ENCODE data around the gene HDAC11. TPM values are rescaled to one million over a fixed set of nuclear protein-coding genes. Genes with fewer than 3 reads are reported as not detected.

The HDAC11 gene
- total RNA-seq, 2 experiments from 2014 or later = 1.8 to 2.0 TPM

DNA sequence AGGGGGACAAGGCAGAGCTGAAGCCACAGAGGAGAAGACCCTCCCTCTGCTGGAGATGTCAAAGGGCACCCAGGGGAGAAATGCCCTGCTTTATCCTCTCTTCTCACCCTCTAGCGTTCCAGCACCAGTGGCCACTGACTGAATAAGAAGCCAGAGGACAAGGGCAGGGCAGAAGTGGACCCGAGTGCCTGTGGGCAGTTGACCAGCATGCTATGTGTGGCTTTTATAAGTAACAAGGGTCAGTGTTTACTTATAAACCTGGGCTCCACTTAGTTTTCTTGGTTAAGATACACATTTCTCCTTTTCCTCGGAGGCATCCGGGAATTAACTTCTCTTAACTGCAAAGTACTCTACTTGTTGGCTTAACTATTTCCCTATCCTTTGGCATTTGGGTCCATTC lies 13.3 kb upstream of the HDAC11 start:
- Mint-ChIP-seq H3K4me1 (ENCODE audit: low read depth) (no peaks in the 10 kb centered on the region), H3K27me3 (peaks cover 1% of the 10 kb centered on the region), H3K9me3 (no peaks in the 10 kb centered on the region), H3K27ac (no peak overlapping the region), H3K36me3 (ENCODE audit: low read depth) (no peaks in the 10 kb centered on the region), H3K4me3 (no peak overlapping the region)
- ATAC-seq (no peak), DNase-seq (no peak)
- TF ChIP-seq, protein P1, sequence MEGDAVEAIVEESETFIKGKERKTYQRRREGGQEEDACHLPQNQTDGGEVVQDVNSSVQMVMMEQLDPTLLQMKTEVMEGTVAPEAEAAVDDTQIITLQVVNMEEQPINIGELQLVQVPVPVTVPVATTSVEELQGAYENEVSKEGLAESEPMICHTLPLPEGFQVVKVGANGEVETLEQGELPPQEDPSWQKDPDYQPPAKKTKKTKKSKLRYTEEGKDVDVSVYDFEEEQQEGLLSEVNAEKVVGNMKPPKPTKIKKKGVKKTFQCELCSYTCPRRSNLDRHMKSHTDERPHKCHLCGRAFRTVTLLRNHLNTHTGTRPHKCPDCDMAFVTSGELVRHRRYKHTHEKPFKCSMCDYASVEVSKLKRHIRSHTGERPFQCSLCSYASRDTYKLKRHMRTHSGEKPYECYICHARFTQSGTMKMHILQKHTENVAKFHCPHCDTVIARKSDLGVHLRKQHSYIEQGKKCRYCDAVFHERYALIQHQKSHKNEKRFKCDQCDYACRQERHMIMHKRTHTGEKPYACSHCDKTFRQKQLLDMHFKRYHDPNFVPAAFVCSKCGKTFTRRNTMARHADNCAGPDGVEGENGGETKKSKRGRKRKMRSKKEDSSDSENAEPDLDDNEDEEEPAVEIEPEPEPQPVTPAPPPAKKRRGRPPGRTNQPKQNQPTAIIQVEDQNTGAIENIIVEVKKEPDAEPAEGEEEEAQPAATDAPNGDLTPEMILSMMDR (IDR thresholded peaks at IDR 0.05) = no peak
- POLR2A ChIA-PET = interaction anchor here (1.0 kb wide), 1 partner anchor 12 kb away, joined by 4 read pairs; no protein-coding TSS in a partner anchor
- CTCF ChIA-PET = interaction anchor here (0.7 to 1.3 kb wide), 4 partner anchors 10 to 181 kb away, joined by 3 read pairs; no protein-coding TSS in a partner anchor
- intact Hi-C loops (cut with micrococcal nuclease) = no loop called here

DNA sequence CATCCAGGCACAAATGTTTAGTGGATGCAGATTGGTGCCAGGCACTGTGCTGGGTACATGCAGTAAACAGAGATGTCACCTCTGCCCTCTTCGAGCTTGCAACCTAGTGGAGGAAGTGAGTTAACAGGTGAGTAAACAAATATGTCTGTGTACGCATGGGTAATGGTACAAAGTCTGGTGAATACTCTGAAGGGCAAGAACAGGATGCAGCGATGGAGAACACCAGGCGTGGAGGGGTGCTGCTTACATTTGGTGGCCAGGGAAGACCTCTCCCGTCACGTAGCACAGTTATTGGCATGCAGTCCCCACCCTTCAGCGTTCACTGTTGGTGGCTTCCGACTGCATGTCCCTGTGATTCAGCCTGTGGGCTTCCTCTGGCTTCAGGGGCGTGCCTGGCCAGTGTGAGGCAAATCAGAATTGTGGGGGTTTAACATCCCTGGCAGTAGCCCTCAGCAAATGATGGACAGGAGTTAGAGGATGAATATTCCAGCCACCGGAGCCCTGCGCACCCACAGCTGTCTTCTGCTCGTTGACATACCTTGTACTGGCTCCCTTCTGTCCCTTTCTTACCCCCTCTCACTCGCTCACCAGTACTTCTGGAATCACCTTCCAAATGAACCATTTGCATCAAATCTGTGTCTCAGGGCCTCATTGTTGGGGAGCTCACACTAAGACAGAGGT lies 9.1 kb upstream of the HDAC11 start:
- POLR2A ChIA-PET = interaction anchor here (0.7 to 0.8 kb wide), 2 partner anchors 8 to 9 kb away, joined by 4 read pairs; partner anchors contain the start of gene HDAC11
- no peak for ATAC-seq
- DNase-seq = no peak
- Mint-ChIP-seq H3K27ac (no peak overlapping the region), H3K4me1 (ENCODE audit: low read depth) (no peaks in the 10 kb centered on the region), H3K4me3 (no peak overlapping the region), H3K27me3 (no peaks in the 10 kb centered on the region), H3K9me3 (no peaks in the 10 kb centered on the region), H3K36me3 (ENCODE audit: low read depth) (no peaks in the 10 kb centered on the region)
- CTCF ChIA-PET = interaction anchor here (0.7 to 2.4 kb wide), 11 partner anchors 7 to 764 kb away, joined by 3 to 12 read pairs (median 4); partner anchors contain the start of genes HDAC11 and WNT7A
- intact Hi-C loops (cut with micrococcal nuclease) = no loop called here
- TF ChIP-seq, protein P1 (IDR thresholded peaks at IDR 0.05) = no peak

DNA sequence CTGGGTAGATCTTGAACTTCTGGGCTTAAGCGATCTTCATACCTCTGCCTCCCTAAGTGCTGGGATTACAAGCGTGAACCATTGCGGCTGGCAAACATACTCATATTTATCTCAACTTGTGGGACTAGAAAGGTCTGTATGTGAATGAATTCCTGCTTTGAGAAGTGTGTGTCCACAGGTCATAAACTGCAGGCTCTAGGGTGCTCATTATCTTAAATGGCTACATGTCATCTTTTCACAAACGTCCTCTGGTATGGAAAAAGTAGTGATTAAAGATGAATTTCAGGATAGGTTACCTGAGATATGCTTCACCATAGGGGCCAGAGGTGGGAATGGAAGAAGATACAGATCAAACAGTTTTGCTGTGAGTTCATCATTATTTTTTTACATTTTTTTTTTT lies 7.8 kb upstream of the HDAC11 start:
- no peak overlapping the region for H3K27ac Mint-ChIP-seq
- POLR2A ChIA-PET = no interaction called here

DNA sequence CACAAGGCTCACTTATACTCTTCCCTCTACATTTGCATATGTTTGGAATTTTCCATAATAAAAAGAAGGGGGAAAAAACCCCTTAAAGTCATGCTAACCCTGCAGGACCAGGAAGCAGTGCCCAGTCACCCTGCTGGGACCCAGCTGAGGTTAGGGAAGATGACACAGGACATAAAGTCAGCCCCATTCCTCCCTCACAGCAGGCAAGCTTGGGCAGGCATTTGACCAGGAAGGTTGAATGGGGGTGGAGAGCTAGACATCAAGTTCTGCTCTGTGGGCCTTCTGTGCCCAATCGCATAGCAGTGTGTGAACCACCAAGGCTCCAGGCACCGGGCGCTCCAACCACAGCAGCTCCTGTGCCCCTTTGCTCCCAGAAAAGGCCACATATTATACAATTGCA lies 7.1 kb upstream of the HDAC11 start:
- Mint-ChIP-seq H3K9me3 (no peaks in the 10 kb centered on the region), H3K36me3 (ENCODE audit: low read depth) (no peaks in the 10 kb centered on the region), H3K4me3 (no peak overlapping the region), H3K27ac (no peak overlapping the region), H3K27me3 (no peaks in the 10 kb centered on the region), H3K4me1 (ENCODE audit: low read depth) (peaks cover 1% of the 10 kb centered on the region)
- intact Hi-C loops (cut with micrococcal nuclease) = no loop called here
- DNase-seq (no peak), ATAC-seq (no peak)
- ChIA-PET POLR2A (no interaction called here), CTCF (interaction anchor here (0.9 to 2.4 kb wide), 4 partner anchors 11 to 178 kb away, joined by 4 to 12 read pairs (median 6); no protein-coding TSS in a partner anchor)
- TF ChIP-seq, protein P1 (IDR thresholded peaks at IDR 0.05) = no peak

More for the DNA sequence above, 7.8 kb upstream of the HDAC11 start:
- TF ChIP-seq, protein P1 (IDR thresholded peaks at IDR 0.05) = no peak
- no peak overlapping the region for H3K4me3 Mint-ChIP-seq
- ATAC-seq (no peak), DNase-seq (no peak)
- no peaks in the 10 kb centered on the region for H3K4me1 Mint-ChIP-seq (ENCODE audit: low read depth)
- H3K9me3 Mint-ChIP-seq = no peaks in the 10 kb centered on the region
- intact Hi-C loops (cut with micrococcal nuclease) = no loop called here
- no peaks in the 10 kb centered on the region for H3K36me3 Mint-ChIP-seq (ENCODE audit: low read depth)
- CTCF ChIA-PET = interaction anchor here (0.7 to 2.4 kb wide), 8 partner anchors 8 to 766 kb away, joined by 3 to 12 read pairs (median 5); partner anchors contain the start of gene HDAC11
- H3K27me3 Mint-ChIP-seq = no peaks in the 10 kb centered on the region

DNA sequence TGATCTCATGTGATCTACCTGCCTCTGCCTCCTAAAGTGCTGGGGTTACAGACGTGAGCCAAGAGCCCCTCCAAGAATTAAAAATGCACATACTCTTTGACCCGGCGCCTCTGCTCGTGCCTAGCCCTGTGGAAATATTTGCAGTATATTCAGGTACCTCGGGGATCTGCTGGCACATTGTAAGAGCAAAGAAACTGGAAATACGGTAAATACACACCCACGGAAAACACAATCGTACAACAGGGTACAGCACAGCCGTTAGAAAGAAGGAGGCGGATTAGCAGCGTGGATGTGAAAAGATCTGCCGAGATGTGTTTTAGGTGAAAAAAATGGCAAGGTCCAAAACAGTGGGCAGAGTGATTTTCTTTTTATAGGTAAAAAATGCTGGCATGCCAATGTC lies 6.1 kb upstream of the HDAC11 start:
- no peaks in the 10 kb centered on the region for H3K36me3 Mint-ChIP-seq (ENCODE audit: low read depth)

More for the DNA sequence above, 6.1 kb upstream of the HDAC11 start:
- intact Hi-C loops (cut with micrococcal nuclease) = no loop called here
- Mint-ChIP-seq H3K4me1 (ENCODE audit: low read depth) (peaks cover 6% of the 10 kb centered on the region), H3K4me3 (no peak overlapping the region), H3K9me3 (no peaks in the 10 kb centered on the region), H3K27me3 (no peaks in the 10 kb centered on the region), H3K27ac (no peak overlapping the region)
- ATAC-seq (no peak), DNase-seq (no peak)
- TF ChIP-seq, protein P1 (IDR thresholded peaks at IDR 0.05) = no peak
- ChIA-PET POLR2A (no interaction called here), CTCF (interaction anchor here (1.3 to 9.5 kb wide), 3 partner anchors 12 to 176 kb away, joined by 4 to 63 read pairs (median 4); no protein-coding TSS in a partner anchor)

All from activated CD8-positive, alpha-beta T cell treated with anti-CD3 and anti-CD28 coated beads for 36 hours (primary cell).